Kidney glomerular epithelial cell (primary cell): ENCODE data around the gene TDRD12.
A peak's percentile ranks its signal among the peaks of the same experiment; 100 is the strongest.

Experiments used
- DNase-seq: peaks from one replicate; lab custom pipeline; 2025; lab: John Stamatoyannopoulos, UW

Gene TDRD12

DNA sequence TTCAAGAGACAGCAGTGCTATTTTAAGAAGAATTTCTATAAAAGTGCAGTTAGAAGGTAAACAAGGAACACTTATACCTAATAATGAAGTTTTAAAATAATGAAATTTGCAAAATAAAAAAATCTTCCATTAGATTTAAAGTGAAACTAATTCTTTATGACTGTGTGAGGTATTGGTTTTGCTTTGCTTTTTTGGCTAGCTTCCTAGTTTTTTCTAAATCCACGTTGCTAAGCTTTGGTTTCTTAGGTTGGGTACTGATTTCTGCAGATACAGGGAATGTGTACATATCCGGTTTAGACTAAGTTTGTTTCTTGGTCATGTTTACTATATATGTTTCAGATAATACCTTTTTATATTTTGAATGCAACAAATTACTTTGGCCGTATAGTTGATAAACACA lies 90.2 kb downstream of the TDRD12 start:
- DNase-seq, result no peak

- no peak for DNase-seq
These were observed 90.9 kb downstream of the TDRD12 start for GRCh38 chr19:32810452-32810851.

DNA sequence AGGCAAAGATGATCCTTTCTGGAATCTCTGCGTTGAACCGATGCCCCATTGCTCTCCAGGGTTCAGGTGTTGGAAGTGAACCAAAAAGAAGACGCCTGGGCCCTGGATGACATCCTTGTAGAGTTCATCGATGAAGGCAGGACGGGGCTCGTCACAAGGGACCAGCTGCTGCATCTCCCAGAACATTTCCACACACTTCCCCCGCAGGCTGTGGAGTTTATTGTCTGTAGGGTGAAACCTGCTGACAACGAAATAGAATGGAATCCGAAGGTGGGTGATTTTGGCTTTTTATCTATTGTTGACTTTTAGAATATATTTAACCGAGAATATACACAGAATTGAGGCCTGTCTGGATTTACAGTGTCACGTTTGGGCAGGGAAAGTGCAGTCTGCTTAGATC lies 91.6 kb downstream of the TDRD12 start:
- DNase-seq, result no peak

- DNase-seq, result no peak
These were observed 92.5 kb downstream of the TDRD12 start for GRCh38 chr19:32812036-32812435.

DNA sequence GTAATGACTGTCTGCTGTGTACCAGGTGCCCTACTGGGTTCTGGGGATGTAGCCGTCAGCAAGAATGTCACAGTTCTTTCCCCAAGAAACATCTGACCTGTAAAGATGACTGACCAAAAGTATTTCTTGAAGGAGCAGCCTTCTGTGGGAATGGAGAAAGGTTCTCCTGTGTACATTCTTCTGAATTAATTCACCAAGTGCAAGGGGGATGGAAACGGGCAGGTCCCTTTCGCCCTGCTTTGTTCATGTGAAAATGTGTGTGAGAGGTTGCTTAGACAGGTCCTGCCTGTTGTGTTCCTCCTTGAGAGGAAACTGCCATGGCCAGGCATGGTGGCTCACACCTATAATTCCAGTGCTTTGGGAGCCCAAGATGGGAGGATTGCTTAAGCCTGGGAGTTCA lies 93.0 kb downstream of the TDRD12 start:
- DNase-seq, result no peak

DNA sequence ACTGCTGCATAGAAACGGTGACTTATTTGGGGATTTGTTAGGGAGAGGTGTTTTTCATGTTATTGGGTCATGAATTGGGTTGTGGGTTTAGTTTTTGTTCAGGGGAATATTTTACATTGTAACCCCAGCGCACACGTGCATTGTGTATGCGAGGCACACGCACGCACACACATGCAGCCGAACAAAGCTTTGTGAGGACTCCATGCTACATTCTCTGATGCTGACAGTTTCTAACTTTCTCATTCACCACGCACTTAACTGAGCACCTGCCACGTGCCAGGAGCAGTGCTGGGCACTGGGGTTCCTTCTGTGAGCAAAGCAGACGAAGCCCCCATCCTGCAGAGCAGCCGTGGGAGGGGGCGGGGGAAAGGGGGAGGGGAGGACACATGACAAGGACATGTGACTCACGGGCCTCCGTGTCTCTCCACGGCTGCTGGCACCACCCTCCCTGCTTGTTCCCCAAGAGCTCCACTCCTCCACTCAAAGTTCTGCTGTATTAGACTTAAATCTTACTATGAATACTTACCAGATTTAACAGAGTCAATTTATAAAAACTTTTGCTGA lies 94.4 kb downstream of the TDRD12 start:
- DNase-seq, result no peak

- no peak for DNase-seq
These were observed 95.1 kb downstream of the TDRD12 start for GRCh38 chr19:32814624-32815023.

- no peak for DNase-seq
These were observed 97.1 kb downstream of the TDRD12 start for GRCh38 chr19:32816555-32817099.

- DNase-seq, result no peak
These were observed 98.3 kb downstream of the TDRD12 start for GRCh38 chr19:32817569-32818476.

DNA sequence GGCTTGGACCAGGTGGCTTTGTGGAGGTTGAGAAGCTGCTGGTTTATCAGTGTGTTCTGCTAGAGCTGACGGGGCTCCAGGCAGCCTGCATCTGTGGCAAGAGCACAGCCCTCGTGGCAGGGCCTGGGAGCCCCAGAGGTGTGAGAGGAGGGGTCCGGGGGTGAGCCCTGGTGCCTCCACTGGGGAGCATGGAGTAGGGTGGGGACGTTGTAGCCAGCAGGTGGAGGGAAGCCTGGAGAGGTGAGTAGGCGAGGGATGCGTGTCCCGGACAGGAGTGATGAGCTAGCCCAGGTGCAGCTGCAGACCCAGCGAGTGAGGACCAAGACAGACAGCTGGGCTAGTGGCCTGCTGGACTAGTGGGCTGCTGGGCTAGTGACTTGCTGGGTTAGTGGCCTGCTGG lies 99.0 kb downstream of the TDRD12 start:
- no peak for DNase-seq

DNA sequence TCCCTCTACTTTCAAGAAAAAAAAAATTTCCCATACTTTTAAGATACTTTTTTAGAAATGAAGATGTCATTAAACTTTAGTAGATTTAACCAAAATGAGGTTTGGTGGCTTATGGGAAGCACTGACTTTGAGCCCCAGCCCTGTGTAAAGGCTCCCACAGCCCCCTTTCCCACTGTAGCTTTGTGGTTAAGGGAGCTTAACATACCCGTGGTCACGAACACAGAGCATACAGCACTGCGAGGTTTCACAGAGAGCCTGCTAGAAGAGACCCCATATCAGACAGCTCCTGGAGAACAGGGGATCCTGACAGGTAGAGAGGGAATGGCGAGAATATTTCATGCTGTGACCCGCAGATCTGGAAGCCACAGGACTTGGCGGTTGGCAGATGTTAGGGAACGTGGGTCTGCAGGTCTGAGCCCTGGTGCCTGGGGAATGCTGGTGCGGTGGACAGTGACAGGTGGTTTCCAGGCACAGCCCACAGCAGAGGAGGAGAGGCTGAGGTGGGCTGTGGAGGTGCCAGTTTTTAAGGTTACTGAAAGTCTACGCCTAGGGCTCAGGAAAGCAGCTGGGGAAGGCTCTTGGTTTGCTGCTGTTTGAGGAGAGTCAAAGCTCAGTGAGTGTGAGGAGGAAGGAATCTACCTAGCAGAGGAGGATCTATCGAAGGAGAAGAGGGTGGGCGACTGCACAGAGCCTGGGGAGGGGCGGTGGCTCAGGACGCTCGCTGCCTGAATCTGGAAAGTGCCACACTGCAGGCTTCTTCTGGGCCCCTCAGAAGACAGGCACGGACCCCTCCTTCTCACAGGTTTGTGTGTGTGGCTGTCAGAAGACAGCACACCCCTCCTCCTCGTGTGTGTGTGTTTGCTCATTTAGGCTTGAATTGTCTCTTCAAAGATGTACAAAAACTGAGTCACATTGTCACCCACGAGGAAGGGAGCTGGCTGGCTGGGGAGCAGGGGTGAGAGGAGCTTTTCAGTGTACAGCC lies 100.1 kb downstream of the TDRD12 start:
- DNase-seq, result no peak

GRCh38 chr19:32822916-32823746 lies 103.6 kb downstream of the TDRD12 start:
- DNase-seq, result no peak

DNA sequence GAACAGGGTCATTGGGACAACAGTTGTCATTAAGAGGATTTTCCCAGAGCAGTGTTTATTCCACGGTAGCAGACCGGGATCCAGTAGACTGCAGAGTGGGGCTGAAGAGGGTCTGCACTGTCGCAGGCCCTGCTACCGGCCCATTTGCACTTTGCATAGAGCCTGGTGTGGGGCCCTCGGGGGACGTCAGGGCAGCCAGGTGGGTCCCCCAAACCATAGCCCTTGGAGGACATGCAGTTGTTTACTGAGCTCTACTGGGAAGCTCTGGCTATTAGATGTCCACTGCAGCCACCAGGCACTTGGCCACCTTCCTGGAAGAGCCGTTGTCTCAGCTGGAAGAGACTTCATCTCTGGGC lies 104.2 kb downstream of the TDRD12 start:
- DNase-seq, result no peak

- DNase-seq, result no peak
These were observed 104.7 kb downstream of the TDRD12 start for GRCh38 chr19:32824191-32824751.

DNA sequence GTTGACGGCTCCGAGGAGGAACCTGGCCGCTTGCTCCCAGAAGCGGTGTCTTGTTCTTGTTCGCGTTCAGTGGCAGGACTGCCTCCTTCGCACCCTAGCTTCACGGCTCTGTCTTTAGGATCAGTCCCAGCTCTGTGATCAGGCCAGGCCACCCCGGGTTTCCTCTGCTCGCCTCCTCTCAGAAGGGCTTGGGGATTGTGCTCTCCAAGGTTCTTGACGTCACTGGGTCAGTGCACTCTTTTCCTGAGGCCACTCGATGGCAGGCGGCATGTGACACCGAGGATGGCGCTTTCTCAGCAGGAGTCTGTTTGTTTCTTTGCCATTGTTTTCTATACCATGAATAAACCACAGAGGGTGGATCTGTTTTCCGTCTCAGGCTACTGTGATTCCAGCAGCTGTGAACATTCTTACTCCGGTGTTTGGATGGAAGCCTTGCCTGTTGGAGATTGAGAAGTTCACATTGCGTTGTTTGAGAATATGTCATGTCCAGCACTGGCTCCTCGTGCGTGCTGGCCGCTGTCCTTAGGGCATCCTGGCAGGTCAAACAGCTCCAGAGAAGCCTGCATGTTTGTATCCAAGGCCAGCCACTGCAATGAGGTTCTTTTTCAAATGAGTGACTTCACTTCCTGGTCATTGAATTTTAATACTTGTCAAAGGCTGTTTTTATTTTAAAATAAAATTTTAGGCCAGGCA lies 105.5 kb downstream of the TDRD12 start:
- DNase-seq, result no peak

DNA sequence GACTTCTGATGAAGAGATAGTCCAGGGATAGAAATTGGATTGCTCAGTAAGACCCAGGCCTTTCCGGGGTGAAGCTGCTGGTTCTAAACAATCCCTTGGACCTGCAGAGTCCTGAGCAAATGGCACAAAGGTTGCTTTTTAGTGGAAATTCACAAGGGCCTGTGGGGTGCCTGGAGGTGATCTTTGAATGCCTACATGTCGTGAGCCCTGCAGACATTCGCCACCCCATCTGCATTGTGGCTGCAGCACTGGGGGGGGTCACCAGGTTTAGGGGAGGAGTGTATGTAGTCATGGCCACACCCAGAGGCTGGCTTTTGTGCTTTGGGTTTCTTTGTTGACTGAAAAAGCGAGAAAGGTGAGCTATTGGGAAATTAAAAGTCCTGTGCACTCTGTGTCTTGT lies 108.6 kb downstream of the TDRD12 start:
- no peak for DNase-seq

DNA sequence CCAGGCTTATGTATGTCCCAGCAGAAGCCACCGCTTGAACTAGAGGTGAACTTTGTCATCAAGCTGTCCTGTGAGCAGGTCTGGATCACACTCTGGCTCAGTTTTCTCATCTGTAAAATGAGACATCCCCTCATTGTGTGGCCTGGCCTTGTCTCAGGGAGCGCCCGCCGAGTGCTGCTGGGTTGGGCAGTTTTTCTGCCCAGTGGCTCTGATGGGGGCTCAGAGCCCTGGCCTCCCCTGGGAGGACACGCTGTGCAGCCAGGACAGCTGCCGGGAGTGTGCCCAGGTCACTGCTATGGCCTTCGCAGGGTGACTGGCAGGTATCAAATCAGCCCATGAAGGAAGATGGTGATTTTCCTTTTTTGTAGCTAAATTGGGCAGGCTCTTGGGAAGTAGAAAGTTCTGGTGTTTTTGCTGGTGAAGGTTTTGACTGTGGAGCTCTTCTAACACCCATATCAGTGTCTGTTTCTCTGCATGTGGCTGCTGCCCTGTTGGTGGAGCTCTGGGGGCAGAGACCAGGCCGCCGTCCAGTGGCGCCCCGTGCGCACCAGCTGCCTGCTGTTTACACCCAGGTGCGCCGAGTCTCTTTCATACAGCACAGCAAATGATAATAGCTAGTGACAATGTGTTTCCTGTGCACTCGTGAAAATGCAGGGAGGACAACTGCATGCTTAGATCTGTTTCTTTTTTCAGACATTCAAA lies 109.2 kb downstream of the TDRD12 start:
- no peak for DNase-seq

DNA sequence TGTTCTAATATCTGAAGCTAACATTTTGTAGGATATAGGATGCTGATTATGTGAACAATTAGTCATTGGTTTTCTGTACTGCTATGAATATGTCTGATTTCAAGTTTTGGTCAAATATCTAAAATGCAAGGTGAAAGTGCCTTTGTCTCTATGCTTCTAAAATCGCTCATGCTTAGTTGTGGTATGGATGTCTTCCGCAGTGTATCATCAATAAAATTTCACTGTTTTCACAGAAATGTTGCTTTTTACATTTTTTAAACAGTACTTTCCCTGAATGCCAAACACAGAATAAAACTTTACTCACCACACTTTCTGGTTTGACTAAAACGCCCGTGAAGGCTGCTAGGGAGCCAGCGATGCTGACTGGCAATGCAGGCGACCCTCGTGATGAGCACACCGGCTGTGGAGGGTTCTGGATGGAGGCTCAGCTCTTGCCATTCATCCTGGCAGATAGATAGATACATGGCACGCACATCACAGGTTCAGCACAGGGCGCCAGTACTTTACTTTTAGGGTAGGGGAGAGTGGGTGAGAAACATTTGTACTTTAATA lies 109.9 kb downstream of the TDRD12 start:
- no peak for DNase-seq

- peak; percentile 5 for DNase-seq
These were observed 110.9 kb downstream of the TDRD12 start for GRCh38 chr19:32830231-32831014.
